Measurements from ENCODE around the gene IMP3.

The IMP3 gene

GRCh38 chr15:75672646-75673425 lies 32.8 kb upstream of the IMP3 start:
- no peak for DNase-seq

DNA sequence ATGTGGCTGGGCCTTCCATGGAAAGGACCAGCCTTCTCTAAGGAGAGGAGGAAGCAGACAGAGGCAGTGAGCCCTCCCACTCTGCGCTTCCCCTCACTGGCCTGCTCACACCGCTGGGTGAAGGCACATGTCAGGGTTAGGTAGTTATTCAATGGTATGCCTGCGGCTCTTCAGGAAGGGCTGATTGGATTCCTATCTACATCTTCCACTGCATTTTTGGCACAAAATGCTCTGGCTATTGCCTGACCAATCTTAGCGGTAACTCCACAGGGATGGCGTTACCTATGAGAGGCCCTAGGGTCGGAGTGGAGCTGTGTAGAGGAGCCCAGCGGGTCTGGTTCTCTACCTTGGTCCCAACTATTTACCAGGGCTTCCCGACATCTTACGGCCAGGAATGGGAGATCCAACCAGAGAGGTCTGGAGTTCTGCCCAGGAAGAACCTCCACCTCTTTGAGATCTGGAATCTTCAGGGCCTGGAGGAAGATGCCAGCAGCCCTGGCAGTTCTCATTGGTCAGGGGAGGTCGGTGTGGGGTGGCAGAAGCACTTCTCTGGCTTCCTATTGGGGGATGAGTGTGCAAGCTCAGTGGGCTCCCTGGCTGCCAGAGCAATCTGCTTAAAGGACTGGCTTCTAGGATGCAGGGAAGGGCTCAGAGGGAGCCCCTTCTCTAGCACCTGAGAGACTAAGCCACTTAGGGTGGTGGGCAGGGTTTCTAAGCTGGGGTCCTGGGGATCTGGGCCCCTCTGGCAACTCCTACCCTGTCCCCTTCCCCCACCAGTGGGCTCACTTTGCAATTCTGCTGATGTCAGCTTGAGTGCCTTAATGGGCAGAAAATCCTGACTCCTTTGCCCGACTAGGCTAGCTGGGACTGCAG lies 31.9 kb upstream of the IMP3 start:
- DNase-seq, result no peak

GRCh38 chr15:75669879-75670212 lies 29.8 kb upstream of the IMP3 start:
- DNase-seq, result no peak

GRCh38 chr15:75669191-75669878 lies 29.3 kb upstream of the IMP3 start:
- no peak for DNase-seq

- DNase-seq, result no peak
Observed at GRCh38 chr15:75666823-75667501, 26.9 kb upstream of the IMP3 start.

DNA sequence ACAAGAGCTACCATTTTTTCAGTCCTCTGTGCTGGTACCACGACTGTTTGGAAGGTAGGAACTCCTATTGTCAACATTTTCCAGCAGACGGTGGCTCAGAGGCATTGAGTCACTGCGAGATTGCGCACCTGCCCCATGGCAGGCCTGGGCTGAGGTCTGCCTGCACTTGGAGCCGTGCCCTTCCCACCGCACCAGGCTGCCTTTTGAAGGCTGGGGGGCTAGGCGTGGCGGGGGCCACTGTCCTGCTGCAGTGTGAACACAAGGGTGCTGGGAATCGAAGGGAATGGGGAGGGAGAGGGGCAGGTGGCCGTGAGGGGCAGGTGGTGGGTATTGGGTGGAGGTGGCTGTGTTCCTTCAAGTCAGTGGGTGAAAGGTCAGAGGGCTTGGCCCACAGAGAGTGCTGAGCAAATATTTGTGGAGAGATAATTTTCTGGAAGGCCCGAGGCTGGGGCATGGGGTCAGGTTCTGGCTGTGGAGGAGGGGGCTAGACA lies 24.0 kb upstream of the IMP3 start:
- DNase-seq, result no peak

- DNase-seq, result no peak
Observed at GRCh38 chr15:75662823-75663519, 22.9 kb upstream of the IMP3 start.

DNA sequence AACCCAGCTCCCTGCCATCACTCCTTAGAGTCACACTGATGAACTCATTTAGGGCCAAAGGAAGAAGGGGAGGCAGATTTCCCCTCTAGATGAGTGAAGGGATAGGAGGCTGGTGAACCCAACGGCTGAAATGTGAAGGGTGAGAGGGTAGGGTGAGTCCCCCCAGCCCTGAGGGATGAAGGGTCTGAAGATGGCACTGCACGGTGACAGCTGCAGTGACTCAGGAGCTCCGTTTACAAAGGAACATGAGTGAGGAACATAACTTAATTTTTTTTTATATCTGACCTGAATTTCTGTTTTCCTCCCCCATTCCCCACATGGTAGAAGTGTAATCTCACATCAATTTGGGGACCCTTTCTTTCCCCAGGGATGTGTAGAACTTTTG lies 21.7 kb upstream of the IMP3 start:
- no peak for DNase-seq

DNA sequence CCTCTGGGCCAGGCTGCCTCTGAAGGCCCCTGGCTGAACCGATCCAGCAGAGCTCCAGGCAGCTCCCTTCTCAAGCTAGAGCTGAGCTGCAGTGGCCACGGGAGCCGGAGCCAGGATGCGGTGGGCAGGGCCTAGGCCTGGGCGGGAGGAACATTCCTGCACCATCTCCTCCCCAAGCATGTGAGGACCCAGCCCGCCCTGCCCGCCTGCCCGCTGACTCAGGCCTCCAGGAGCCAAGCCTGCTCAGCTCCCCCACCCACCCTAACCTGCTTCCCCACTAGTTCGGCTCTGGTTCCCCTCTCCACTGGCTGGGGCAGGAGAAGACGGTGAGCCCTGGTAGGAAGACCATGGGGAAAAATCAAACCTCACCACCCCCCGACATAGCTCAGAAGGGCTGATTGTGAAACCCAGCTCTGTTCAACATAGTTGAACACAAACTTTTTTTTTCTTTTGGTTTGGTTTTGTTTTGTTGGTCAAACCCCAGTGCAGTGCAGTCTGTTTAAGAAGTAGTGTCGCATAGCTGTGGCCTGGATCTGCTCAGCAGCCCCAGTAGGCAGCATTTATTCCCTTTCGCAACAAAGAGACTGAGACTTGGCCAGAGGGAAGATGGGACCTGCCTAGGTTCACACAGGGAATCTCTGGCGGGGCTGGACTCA lies 21.2 kb upstream of the IMP3 start:
- no peak for DNase-seq

DNA sequence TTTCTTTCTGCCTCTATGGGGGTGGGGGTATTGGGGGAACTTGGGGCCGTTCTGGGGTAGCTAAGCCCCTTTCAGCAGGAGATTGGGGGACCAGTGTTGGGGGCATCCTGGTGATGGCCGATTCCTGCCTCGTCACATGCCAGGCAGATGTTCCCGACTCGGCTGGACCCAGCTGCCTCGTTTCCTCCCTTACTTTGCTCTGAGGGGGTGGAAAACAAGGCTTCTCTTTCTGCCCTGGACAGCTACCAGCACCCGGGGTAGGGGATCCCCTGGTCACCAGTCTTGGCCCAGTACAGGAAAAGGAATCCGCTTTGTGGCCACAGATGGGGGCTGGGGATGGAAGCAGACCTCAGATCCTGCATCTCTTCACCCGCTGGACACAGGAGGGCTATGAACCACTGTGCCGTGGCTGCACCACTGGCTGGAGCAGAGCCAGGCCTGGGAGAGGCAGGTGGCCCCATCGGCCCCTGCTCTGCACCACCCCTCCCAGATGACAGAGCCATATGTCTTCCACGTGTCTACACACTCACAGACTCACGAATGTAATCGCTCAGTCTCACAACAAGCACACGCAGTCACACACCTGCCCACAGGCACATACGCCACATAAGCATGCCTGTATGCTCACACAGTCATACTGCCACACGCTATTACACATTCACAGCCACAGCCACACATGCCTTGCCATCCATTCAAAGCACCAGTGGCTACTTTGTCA lies 20.1 kb upstream of the IMP3 start:
- no peak for DNase-seq

GRCh38 chr15:75659141-75659771 lies 19.2 kb upstream of the IMP3 start:
- no peak for DNase-seq

DNA sequence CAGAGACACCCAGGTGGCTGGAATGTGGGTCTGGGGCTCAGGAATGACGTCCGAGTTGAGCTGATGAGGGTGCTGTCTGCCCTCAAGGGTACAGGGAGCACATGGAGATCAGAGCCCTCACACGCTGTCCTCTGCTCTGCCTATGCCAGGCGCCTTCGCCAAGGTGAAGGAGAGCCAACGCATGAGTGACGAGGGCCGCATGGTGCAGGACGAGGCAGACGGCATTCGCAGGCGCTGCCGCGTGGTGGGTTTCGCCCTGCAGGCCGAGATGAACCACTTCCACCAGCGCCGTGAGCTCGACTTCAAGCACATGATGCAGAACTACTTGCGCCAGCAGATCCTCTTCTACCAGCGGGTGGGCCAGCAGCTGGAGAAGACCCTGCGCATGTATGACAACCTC lies 16.8 kb upstream of the IMP3 start:
- DNase-seq, result no peak

DNA sequence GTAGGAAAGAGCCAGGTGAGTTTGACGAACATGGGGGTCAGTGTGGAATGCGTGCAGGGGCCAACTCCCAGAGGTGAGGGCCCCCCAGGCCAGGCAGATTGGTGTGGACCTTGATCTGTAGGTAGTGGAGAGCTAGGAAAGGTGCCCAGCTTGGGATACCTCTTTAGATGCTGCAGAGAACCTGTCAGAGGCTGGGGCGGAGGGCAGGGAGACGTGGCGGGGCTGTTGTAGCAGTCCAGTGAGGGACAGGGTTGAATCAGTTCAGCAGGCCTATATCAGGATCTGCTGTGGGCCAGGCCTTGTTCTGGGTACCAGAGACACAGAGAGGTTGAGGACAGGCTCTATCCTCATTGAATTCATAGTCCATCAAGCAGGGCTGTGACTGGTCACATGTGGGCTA lies 16.3 kb upstream of the IMP3 start:
- no peak for DNase-seq

DNA sequence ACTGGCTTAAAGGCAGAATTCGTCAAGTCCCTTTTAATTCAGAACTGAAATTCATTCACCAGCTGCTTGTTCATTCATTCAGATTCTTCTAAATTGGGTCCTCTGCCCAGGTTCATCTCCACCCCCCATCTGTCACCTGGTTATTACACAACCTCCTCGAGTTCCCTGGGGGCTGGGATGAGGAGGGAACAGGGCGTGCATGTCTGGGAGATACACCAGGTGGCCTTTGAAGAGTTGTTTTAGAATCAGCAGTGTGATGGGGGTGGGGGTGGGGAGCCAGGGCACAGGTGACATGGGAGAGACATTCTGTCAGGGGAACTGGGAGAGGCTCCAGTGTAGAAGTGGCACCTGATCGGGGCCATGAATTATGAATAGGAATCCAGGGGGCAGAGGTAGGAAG lies 15.9 kb upstream of the IMP3 start:
- no peak for DNase-seq

- DNase-seq, result no peak
Observed at GRCh38 chr15:75654201-75654907, 14.3 kb upstream of the IMP3 start.

- no peak for DNase-seq
Observed at GRCh38 chr15:75653347-75653913, 13.4 kb upstream of the IMP3 start.

- no peak for DNase-seq
Observed at GRCh38 chr15:75651810-75652543, 12.0 kb upstream of the IMP3 start.

DNA sequence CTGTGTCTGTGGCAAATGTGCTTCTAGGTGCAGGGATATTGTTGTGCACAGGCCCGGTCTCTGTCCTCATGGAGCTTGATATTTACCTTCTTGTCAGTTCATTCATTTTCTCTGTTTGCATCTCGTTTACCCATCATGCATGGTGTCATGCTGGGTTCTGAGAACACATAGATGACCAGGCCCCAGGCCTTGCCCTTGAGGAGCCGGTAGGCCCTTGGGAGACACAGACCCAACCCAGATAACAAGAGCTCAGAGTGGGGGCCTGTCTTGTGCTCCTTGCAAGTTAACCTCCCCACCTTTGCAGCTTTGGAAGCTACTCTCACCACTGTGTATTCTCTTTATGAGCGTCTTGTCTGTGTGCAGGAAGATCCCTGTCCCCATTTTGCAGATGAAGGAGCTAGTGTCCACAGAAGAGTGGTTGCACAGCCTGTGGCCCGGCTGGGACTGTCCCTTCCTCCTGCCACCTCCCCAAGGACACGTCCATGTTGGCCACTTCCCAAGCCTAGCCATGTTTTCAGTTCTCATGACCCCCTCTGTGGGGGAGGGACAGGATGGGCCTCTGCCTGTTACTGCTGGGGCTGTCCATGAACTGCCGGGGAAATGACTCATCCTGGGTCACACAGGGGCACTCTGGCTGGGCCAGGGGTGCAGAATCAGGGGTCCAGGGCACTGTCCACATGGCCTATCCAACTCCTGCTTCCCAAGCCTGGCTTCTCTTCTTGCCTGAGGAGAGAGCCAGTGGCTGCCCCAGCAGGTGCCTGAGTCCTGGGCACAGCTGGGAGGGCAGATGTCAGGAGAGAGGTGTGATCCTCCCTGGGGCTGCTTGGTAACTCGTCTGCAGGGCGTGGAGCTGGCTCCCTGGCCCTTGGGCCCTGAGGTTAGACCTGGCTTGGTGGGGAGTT lies 11.1 kb upstream of the IMP3 start:
- no peak for DNase-seq
